ENCODE results near the gene FBLN2.
"Not testable (repeated sequence)": the region's sequence is repeated elsewhere in the genome, so short reads cannot be mapped to it uniquely, and the experiment has no call there.

Gene FBLN2

DNA sequence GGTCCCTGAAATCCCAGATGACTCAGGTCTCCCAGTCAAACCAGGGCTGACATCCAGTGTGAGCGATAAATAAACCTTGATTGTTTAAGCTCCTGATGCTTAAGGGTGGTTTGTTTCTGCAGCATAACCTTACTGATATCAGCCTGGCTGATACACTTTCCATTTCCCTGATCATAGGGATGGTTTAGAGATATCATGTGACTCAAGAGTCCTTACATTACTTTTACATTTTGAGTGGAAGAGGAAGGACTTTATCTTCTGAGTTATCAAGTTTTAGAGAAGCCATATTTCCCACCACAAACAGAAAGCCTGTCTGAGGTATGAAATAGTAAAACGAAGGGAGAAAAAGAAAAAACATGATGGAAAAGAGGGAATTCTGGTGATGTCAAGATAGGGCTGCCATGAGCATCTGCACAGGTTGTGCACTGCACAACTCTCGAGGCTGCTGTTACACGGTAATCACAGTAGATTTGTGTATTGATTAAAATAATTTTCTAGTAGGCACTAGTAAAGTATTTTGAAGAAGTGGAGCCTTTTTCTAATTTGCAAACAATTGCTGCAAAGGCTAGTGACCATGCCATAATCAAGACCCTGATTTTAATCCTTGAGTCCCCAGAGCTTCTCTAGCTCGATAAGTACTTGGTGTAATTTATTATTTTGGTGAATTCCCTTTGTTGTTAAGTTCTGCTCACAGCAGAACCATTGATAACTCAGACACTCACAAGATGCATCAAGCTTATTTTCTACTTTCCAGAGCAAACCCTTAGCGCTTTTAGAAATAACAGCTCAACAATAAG, 34.1 kb upstream of the FBLN2 start:
- no peak for DNase-seq

- DNase-seq = no peak
These were observed 32.9 kb upstream of the FBLN2 start for GRCh38 chr3:13515786-13516759.

DNA sequence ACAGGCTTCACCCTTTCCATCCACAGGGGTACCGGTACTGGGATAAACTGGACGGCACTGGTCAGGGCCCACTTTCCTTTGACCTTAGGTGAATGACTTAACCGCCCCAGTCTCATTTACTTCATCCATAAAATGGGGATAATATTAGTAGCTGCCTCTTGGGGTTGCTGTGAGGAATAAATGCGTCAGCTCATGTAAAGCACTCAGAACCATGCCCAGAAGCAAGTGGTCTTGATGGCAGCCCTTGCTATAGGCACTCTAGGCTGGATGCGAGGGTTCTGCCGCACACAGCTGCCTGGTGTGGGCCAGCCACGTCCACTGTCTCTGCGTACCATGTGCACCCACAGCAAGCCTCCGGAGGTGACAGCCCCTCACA, 32.2 kb upstream of the FBLN2 start:
- no peak for DNase-seq

GRCh38 chr3:13517253-13517977, 31.5 kb upstream of the FBLN2 start:
- no peak for DNase-seq

DNA sequence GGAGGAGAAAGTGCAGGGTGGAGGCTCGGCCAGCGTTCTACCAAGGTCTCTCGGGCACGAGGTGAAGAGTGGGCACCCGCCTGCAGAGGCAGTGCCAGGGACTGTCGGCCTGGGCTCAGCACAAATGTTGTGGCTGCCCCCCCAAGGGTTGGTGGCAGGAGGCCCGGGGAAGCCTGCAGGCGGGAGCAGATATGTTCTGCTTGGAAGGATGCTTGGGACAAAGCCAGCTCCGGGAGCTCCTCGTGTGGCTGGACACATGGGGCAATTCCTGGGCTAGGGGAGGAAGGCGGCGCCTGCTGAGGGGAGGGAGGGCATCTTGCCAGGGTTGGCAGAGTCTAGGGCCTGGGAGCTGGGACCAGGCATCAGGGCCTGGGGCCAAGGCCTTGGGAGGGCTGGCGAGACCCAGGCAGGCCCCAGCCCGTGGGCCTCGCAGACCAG, 30.4 kb upstream of the FBLN2 start:
- no peak for DNase-seq

GRCh38 chr3:13519006-13519791, 29.7 kb upstream of the FBLN2 start:
- DNase-seq = no peak

GRCh38 chr3:13520326-13520880, 28.5 kb upstream of the FBLN2 start:
- DNase-seq = no peak

- DNase-seq = no peak
These were observed 27.6 kb upstream of the FBLN2 start for GRCh38 chr3:13521309-13521708.

DNA sequence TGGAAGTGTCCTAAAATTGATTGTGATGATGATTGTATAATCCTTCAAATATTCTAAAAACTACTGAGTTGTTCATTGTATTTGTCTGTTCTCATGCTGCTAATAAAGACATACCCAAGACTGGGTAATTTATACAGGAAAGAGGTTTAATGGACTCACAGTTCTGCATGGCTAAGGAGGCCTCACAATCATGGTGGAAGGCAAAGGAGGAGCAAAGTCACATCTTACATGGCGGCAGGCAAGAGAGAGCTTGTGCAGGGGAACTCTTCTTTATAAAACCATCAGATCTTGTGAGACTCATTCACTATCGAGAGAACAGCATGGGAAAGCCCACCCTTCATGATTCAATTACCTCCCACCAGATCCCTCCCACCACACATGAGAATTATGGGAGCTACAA, 27.2 kb upstream of the FBLN2 start:
- DNase-seq = not testable (repeated sequence)

GRCh38 chr3:13522236-13522635, 26.7 kb upstream of the FBLN2 start:
- no peak for DNase-seq

- DNase-seq = no peak
These were observed 23.8 kb upstream of the FBLN2 start for GRCh38 chr3:13524979-13525669.

GRCh38 chr3:13525827-13526625, 22.9 kb upstream of the FBLN2 start:
- no peak for DNase-seq

- no peak for DNase-seq
These were observed 22.3 kb upstream of the FBLN2 start for GRCh38 chr3:13526626-13526949.

DNA sequence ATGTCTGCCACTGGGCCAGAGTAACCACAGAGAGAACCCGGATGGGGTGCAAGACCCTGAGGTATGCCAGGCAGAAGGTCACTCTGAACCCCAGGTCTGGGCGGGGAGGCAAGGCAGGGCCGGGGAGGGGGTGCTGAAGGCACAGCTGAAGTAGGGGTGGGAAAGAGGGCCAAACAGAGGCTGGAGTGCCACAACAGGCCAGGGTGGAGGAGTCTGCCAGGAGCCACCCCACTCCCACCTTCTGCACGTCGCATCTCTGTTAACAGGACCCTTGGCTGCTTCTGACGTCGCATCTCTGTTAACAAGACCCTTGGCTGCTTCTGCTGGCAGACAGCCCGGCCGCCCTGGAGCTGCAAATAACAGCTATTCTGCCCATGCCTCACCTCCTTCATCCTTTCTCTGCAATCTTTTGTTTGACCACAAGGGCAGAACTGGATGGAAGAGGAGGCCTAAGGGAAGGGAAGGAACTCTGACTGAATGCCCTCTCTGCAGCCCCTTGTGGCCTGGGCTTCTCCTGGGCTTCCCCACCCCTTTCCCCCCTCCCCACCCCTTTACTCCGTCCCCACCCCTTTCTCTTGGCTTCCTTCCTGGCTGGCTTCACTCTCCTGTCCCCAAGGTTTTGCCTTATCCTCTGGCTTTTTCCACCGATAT, 20.6 kb upstream of the FBLN2 start:
- no peak for DNase-seq

DNA sequence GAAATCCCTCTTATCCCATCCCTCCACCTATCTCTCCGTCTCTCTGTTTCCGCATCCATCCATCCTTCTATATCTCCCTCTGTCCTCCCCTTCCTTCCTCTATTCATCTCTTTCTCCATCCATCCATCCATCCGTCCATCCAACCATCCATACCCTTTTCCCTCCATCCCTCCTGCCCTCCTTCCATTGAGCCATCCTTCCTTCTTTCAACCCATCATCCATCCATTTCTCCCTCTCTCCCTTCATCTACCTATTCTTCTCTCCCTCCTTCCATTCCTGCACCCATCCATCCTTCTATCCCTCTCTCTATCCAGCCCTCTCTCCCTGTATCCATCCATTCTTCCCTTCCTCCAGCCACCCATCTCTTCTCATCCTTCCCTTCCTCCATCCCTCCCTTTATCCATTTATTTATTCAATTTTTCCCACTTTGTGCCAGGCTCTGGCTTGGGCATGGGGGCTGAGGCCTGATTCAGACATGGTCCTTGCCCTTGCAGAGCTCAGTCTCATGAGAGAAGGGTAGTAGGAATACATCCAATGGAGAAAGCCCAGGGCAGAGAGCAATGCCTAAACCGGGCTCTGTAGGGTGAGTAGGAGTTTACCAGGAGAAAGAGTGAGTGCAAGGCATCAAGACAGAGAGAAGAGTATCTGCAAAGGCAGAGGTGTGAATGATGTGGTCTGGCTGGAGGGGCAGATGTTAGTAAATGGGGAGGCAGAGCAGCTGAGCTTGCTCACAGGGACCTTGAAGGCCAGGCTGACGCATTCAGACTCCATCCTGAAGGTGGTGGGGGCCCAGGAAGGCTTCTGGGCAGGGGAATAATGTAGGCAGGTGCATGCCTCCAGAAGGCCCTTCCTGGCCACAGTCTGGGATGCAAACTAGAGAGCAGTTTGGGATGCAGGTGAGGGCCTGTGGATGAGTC, 19.5 kb upstream of the FBLN2 start:
- no peak for DNase-seq

DNA sequence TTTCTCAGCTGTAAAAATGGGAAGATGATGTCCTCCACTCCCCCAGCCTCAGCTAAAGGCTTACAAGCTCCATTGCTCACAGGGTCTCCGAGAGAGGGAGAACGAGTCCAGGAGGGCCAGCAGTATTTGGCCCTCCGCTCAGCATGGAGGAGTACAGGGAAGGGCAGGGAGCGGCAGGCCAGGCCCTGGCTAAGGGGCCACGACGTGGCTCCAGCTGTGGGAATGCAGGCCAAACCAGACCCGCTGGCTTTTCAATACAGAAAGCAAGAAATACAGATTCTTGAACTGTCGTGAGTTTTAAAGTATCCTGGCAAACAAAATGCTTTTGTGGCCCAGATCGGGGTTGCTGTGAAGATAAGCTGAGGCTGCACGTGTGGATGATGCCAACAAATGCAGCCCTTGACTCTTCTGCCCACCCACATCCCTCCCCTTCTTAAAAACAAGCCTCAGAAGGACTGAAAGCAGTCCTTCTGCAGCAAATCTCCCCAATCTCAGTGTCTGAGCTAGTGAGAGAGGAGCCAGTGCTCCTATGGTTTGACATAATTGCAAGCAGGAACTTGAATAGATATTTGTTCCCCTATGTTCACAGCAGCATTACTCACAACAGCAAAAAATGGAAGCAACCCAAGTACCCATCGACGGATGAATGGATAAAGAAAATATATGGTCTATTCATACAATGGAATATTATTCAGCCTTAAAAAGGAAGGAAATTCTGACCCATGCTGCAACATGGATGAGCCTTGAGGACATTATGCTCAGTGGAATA, 18.5 kb upstream of the FBLN2 start:
- no peak for DNase-seq

DNA sequence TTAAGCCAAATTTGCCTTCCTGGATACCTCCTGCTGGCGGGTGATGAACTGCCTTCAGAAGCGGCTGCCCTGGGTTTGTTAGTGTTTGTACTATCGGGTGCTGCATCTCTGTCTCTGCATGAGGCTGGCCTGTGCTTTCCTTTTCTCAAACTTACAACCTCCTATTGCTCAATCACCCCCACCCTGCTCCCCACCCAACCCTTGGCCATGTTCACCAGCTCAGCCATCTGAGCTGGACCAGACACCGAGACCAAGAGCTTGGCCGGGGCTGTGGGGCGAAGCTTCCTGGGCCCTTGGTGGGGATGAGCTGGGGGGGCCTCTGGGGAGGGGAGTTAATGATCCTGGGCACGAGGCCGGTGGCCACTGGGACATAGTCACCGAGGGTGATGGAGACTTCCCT, 16.8 kb upstream of the FBLN2 start:
- no peak for DNase-seq

GRCh38 chr3:13532631-13533030, 16.3 kb upstream of the FBLN2 start:
- no peak for DNase-seq
